ENCODE data around the gene OTUD3.
"Not testable (repeated sequence)": the region's sequence is repeated elsewhere in the genome, so short reads cannot be mapped to it uniquely, and the experiment has no call there.

- TF ChIP-seq CTCF (IDR thresholded peaks at IDR 0.05); POLR2A (IDR thresholded peaks at IDR 0.05); POLR2AphosphoS5 (IDR thresholded peaks at IDR 0.05; ENCODE audit: insufficient read depth in 1 of 2, low read depth in 1 of 2): not testable (repeated sequence)
Observed at GRCh38 chr1:19847334-19847733, 34.9 kb upstream of the OTUD3 start.
